HK-2 (cell line): Measurements from ENCODE around the gene MRTFB.
A peak's percentile ranks its signal among the peaks of the same experiment; 100 is the strongest.

Experiments used
- DNase-seq: peaks from one replicate; pipeline ENCODE4 v3.0.0-alpha.2; 2018; ENCODE audit not compliant: unreplicated experiment

MRTFB gene

DNA sequence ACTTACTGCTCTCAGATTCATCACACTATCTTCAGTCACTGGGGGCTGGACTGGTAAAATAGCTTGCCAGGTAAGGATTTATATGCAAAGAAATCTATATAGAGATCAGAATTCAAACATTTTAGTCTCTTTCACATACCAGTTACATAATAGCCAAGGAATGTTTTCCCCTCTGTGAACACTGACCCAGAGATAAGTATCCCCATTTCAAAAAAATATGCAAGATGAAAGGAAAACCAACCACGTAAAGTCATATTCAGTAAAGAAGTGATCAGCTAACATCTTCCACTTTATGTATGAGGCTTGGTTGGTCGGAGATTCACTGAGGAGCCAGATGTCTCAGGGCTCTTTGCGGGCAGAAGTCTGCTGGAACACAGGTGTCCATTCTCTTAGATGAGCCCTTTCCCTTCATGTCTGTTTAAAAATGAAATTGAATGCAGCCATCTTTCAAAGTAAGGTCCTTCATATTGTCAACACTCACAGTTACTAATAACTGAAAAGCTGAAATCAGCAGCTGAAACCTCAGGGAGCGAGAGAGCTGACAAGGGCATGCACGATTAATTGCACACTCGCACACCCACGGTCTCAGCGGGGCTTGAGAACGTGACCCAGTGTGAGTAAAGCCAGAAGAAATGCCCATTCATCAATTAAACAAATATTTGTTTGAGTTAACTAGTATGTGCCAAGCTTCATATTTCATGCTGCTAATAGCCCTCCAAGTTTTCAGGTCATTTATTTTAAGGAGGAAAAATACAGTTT is 161.2 kb downstream of the MRTFB start:
- DNase-seq: no peak

DNA sequence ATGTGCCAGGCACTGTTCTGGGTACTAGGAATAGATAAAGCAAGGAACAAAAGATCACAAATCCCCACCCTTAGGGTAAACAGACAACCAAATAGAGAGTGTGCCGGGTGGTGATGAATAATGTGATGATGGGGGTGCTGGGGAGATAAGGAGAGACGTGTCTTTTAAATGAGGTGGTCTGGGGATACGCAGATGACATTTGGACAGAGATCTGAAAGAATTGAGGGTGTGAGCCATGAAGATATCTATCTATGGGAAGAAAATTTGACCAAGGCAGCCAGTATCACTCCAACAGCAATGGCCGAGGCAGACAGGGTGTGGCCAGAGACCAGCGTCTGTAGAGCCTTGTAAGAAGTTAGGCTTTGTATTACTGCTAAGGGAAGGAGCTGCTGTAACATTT is 165.3 kb downstream of the MRTFB start:
- DNase-seq: no peak

- no peak for DNase-seq
Measured at GRCh38 chr16:14238756-14239155, 167.6 kb downstream of the MRTFB start.

- no peak for DNase-seq
Measured at GRCh38 chr16:14239791-14240190, 168.7 kb downstream of the MRTFB start.

DNA sequence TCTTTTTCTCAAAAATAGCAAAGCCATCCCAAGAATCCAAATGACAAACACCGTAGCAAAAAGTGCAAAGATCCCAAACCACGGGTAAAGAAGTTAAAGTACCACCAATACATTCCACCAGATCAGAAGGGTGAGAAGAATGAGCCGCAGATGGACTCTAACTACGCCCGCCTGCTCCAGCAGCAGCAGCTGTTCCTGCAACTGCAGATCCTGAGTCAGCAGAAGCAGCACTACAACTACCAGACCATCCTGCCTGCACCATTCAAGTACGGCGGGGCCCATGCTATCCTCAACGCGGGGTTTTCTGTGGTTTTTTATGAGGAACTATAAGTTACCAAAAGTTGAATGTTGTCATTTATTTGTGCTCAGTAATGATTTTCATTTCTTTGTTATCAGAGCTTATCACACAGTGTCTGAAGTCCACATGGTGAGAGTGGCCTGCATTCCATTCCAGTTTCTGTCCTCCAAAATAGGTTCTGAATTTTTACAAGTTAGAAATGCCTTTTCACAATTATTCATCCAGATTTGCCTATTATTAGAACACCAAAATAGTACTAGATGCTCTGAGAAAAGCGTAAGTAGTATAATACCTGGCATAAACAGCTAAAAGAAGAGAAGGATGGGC is 169.2 kb downstream of the MRTFB start:
- no peak for DNase-seq

DNA sequence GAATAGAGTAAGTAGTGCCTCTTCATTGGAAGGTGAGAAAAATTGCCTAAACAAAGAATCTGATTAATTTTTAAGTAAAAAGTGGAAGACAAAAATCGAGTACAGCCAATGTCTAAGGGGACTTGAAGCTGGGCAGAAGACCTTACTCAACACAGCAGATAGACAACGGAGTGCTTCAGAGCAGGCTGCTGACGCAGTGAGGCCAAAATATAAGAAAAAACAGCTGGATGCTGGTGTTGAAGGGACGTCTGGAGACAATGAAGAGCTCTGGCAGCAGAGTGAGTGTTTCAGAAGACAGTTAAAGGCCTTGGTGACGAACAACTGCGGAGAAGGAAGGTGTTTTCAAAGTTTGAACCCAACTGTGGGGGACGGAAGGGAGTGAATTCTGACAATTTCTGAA is 169.8 kb downstream of the MRTFB start:
- no peak for DNase-seq

DNA sequence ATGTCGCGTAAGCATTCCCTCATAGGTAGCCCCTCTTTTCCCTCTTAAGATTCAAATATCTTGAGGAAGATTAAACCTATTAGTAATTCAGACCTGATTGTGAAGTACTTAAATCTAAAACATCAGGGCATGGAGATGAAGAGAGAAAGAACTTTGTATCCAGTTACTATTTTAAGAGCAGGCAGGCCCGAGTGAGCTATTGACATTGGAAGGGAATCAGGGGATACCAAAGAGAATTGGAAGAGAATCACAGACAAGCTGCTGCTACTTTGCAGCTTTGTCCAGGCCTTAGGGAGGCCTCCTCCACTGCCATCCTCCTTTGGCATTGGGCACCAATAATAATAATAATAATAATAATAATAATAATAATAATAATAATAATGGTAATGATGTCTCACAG is 170.5 kb downstream of the MRTFB start:
- DNase-seq: no peak

- no peak for DNase-seq
Measured at GRCh38 chr16:14242769-14243168, 171.7 kb downstream of the MRTFB start.

GRCh38 chr16:14244196-14245010 is 173.3 kb downstream of the MRTFB start:
- DNase-seq: no peak

DNA sequence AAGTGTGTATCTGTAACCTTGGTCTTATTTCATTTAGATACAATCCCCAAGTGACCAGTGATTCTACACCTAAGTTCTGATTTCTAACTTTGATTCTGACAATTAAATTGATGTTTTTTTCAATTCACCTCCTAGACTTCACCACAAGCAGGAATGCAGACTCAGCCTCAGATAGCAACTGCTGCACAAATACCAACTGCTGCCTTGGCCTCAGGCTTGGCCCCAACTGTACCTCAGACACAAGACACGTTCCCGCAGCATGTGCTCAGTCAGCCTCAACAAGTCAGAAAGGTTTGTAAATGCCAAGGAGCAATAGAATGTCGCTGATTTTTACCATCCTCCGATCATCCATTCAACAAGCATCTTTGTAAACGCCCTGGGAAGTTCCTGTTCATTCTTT is 177.7 kb downstream of the MRTFB start:
- no peak for DNase-seq

- DNase-seq: peak; percentile 29
Measured at GRCh38 chr16:14249291-14250032, 178.3 kb downstream of the MRTFB start.

GRCh38 chr16:14251419-14251818 is 180.3 kb downstream of the MRTFB start:
- DNase-seq: no peak

DNA sequence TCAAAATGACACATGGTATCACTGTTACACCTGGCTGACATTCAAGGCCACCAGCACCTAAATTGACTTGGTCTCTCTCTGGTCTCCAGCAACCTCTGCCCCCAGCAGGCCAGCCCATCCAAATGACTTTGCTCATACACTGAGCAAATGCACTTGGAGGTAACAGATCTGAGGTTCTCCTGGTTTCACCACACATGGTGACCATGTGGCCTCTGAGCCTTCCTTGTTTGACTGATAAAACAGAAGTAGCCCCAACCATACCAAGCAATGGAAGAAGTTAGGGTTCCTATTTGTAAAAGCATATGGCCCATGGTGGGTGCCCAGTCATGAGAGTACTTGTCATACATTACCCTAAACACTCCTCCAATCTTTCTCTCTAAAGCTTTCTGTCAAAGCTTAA is 181.7 kb downstream of the MRTFB start:
- no peak for DNase-seq

GRCh38 chr16:14263011-14263410 is 191.9 kb downstream of the MRTFB start:
- DNase-seq: no peak

DNA sequence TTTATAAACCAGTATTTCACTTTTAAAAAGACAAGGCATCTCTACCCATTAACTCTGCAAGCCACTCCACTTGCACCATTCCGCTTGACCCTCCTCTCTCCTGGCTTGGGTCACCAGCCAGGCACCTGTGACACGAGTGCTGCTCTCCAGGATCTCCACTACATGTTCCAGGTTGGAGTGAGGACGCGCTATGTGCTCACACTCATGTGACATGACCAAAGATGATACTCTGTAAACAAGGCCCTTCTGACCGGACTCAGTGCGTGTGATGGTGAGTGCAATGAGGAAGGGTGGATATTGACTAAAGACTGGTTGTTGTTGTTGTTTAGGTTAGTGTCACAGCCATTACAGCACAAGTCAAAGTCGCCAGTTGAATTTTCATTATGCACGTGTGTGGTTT is 192.7 kb downstream of the MRTFB start:
- DNase-seq: no peak

- DNase-seq: no peak
Measured at GRCh38 chr16:14264327-14264943, 193.3 kb downstream of the MRTFB start.

DNA sequence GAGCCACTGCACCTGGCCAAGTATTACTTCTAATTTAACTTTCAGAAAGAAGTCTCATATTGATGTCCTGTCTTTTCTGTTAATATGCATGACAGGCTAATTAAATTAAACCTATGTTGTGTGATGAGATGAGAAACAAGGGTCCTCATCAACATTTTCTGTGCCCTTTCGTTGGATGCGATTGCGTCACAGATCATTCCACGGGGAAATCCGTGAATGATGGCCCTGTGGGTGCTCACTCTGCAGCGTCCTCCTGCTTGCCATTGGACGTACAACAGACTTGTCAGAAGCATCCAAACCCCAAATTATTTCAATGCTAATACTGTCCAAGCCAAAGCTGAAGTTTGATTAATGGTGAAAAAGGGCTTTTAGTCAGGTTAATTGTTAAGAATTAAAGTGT is 197.0 kb downstream of the MRTFB start:
- no peak for DNase-seq

GRCh38 chr16:14275934-14276333 is 204.8 kb downstream of the MRTFB start:
- DNase-seq: no peak

DNA sequence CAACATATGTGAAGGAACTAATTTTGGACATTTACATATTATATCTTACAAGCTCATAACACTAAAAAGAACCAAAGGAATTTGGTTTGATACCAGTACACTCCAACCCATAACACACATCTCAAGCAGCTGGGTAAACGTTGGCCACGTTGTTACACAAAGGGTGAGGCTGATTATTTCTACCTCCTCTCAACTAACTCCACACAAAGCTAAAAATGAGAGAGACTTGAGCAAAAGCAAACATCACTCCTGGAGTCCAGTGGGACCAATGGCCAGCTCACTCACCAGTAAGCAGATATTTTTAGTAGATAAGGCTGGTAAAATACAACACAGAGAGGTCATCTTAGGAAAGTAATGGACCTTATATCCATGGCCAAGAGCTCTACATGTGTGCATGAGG is 207.6 kb downstream of the MRTFB start:
- no peak for DNase-seq

- DNase-seq: no peak
Measured at GRCh38 chr16:14280541-14280940, 209.4 kb downstream of the MRTFB start.

DNA sequence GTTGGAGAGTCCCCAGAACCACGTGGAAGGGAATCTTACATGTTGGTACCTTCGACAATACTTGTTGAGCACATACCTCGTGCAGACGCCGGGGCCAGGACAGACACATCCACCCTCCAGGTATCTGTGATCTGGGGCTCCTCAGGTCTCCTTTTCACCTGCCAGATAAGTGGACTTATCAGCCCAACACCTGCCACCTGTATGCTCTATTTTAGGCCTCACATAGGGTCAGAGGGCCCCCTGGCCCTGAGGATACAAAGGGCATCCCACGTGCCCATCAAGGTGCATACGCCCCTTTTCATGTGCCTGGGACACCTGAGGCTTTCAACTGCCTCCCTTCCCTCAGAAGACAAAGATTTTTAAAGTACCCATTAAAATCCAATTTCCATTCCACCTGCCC is 212.7 kb downstream of the MRTFB start:
- DNase-seq: no peak

DNA sequence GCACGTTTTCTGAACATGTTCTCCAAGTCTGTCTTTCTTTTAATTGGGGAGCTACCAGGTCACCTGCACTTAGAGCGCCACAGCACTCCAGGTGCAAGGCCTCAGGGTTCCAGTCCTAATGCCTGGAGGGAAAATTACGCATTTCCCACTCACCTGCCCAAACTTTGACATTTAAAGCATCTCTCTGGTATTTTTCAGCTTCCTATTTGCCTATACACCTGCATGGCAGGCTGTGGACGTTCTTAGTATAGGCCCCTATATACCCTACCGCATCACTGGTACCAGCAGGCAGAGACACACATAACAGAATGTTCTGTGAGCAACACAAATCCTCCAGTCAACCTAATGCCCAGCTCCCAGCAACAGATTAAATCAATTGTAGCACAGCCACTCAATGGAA is 213.3 kb downstream of the MRTFB start:
- no peak for DNase-seq
